Measurements from ENCODE around the gene ECI2.

- TF ChIP-seq CTCF (IDR thresholded peaks at IDR 0.05 in 8 of 11, conservative IDR thresholded peaks at IDR 0.05 in 3 of 11), result no peak
- TF ChIP-seq POLR2A (IDR thresholded peaks at IDR 0.05), result no peak
- TF ChIP-seq POLR2AphosphoS5 (IDR thresholded peaks at IDR 0.05), result no peak
Measured at GRCh38 chr6:4125500-4125899, 9.9 kb downstream of the ECI2 start.
